ELF-1 (cell line): ENCODE measurements around the gene ACOT7.
"Not testable (repeated sequence)": the region's sequence is repeated elsewhere in the genome, so short reads cannot be mapped to it uniquely, and the experiment has no call there.

Experiments
- DNase-seq: peaks from one replicate; pipeline ENCODE4 v3.0.0-alpha.2; 2016; ENCODE audit warnings: low read depth, low spot score

The ACOT7 gene

GRCh38 chr1:6239213-6239752 lies 154.3 kb downstream of the ACOT7 start:
- peak; percentile 74 for DNase-seq

- DNase-seq = no peak
Measured at GRCh38 chr1:6237093-6237492, 156.5 kb downstream of the ACOT7 start.

DNA sequence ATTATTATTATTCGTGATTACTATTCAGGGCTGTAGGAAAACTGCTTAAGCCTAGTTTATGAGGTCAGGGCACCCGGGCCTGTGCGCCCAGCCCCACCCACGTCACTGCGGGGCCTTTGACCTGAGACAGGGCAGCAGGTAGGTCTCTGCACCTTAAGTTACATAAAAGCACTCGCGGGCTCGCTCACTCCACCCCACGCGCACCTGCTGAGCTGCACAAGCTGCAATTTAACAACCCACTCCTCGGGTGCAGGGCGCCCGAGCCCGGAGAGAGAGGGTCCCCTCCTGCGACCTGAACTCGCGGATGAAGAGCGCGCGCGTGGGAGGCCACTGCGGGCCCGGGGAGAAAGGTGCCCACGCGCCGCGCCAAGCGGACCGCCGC lies 158.3 kb downstream of the ACOT7 start:
- no peak for DNase-seq

- peak; percentile 29 for DNase-seq
Measured at GRCh38 chr1:6234502-6235295, 158.9 kb downstream of the ACOT7 start.

DNA sequence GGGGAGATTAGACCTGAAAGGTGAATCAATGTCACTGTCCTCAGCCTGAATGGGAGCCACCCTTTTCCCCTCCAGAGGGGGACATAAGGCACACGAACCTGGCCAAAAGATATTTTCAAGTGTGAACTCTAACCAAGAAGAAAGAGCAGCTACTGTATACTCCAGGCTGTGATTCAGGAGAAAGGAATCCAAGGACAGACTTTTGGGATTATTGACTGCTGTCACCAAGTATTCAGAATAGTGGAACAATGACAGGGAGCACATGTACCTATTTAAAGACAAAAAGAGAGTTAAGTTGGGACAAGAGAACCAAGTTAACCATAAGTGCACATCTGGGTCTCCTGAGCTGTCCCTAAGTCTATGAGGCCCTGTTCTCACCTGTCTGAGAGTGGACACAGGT lies 160.2 kb downstream of the ACOT7 start:
- no peak for DNase-seq

- no peak for DNase-seq
Measured at GRCh38 chr1:6225651-6226050, 167.9 kb downstream of the ACOT7 start.

DNA sequence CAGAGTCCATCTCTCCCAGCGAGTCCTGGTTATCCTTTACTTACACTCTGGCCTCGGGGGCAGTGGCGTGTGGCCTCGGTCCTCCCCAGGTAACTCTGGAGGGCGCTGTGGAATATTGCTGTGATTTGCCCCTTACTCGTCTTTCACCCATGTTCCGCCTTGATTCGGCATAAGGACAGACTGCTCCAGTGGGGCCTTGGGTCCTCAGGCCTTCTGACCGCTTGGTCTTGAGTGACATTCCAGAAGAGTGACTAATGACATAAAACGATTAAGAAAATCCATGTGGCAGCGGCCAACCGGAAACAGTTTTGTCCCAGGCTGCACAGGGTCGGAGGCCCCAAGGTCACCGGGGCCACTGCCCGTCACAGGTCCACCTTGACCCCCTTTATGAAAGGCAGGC lies 168.8 kb downstream of the ACOT7 start:
- DNase-seq = no peak

DNA sequence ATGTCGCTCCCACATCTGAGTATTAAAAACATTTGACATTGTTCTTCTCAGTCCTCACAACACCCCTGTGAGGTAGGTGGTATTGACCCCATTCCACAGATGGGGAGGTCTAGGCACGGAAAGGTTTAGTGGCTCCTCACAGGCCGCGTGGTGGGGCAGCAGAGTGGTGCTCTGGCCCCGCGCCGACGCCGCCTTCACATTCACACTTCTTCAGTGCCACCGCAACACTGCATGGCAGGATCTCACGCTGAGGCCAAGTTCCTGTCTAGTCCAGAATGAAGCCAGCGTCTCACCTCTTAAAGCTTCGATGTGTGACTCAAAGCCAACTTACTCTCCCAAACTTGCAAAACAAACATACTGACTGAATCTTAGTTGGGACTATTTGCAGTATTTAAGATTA lies 169.9 kb downstream of the ACOT7 start:
- no peak for DNase-seq

GRCh38 chr1:6222636-6223035 lies 170.9 kb downstream of the ACOT7 start:
- DNase-seq = no peak

- DNase-seq = no peak
Measured at GRCh38 chr1:6221210-6221784, 172.3 kb downstream of the ACOT7 start.

- peak; percentile 17 for DNase-seq
Measured at GRCh38 chr1:6220236-6220635, 173.3 kb downstream of the ACOT7 start.

DNA sequence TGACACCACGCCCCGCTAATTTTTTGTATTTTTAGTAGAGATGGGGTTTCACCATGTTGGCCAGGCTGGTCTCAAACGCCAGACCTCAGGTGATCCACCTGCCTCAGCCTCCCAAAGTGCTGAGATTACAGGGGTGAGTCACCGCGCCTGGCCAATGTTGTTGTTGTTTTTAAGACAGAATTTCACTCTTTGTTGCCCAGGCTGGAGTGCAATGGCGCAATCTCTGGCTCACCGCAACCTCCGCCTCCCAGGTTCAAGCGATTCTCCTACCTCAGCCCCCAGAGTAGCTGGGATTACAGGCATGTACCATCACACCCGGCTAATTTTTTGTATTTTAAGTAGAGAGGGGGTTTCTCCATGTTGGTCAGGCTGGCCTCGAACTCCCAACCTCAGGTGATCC lies 173.9 kb downstream of the ACOT7 start:
- DNase-seq = not testable (repeated sequence)

GRCh38 chr1:6218375-6219164 lies 175.0 kb downstream of the ACOT7 start:
- DNase-seq = no peak
